Liver (tissue), 3 donors: ENCODE data around the gene RAPGEF6.

ENCODE experiments used
- ATF3 ChIP-seq: IDR thresholded peaks from 2 replicates; pipeline ENCODE4 v1.6.1; 2016; ENCODE audit warnings: antibody characterized with exemption
- HNF4A ChIP-seq, 2 donors: conservative IDR thresholded peaks; 2 replicates each; pipeline ENCODE4 v1.6.1; 2016; ENCODE audit warnings: antibody characterized with exemption in 2 of 2, mild to moderate bottlenecking in 2 of 2
- MAX ChIP-seq: IDR thresholded peaks from 2 replicates; pipeline ENCODE4 v1.6.1; 2016; ENCODE audit warnings: antibody characterized with exemption
- RAD21 ChIP-seq, 2 donors: IDR thresholded peaks; 2 replicates each; pipeline ENCODE4 v1.6.1; 2016; ENCODE audit warnings: antibody characterized with exemption in 2 of 2, mild to moderate bottlenecking in 2 of 2
- RXRA ChIP-seq, 2 donors: IDR thresholded peaks; 2 replicates each; pipeline ENCODE4 v1.6.1; 2017 to 2018; ENCODE audit warnings: antibody characterized with exemption in 2 of 2, mild to moderate bottlenecking in 1 of 2
- SP1 ChIP-seq: IDR thresholded peaks from 2 replicates; pipeline ENCODE4 v1.6.1; 2018; ENCODE audit warnings: antibody characterized with exemption, mild to moderate bottlenecking
- TAF1 ChIP-seq: conservative IDR thresholded peaks from 2 replicates; pipeline ENCODE4 v1.6.1; 2016; ENCODE audit warnings: antibody characterized with exemption, mild to moderate bottlenecking
- YY1 ChIP-seq: IDR thresholded peaks from 2 replicates; pipeline ENCODE4 v1.6.1; 2016; ENCODE audit warnings: antibody characterized with exemption, mild to moderate bottlenecking
- TF ChIP-seq, protein P1 (sequence below): fragments of 150-350 bp; IDR thresholded peaks from 2 replicates; pipeline ENCODE4 v1.5.1; 2017; ENCODE audit warnings: improper control_type of control experiment, low read depth, low read length; ENCODE audit not compliant: missing input control
- TF ChIP-seq, protein P2 (sequence below): IDR thresholded peaks from 2 replicates; pipeline ENCODE4 v1.6.1; 2016; ENCODE audit warnings: antibody characterized with exemption, mild to moderate bottlenecking
- donor health status: healthy.
- donor health status: healthy.

DNA sequence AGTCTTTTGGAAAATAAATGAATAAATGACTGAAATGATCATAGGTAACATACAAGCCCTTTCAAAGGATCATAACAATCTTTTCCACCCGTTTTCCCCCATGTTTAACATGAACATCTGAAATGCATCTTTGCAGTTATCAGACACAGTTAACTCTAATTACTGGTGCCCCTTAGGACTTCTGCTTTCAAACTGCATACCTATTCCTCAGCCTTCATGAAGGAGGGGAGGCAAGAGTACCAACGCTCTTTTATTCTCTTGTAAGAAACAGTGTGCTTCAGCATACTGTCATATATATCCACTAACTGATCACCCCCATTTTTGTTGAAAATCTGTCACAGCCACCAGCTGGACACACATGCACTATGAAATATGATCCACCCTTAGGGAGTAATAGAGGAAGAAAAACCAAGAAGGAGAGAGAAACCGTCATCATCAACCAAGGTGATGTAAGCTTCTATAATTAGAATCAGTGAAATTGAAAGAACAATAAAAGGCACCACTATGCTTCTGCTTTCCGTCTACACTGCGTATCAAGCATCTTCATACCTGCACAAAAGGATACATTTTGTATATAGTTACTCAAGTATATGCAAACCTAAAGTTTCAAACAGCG, 98.7 kb downstream of the RAPGEF6 start:
- TF ChIP-seq YY1, result no peak
- TF ChIP-seq RAD21 (IDR thresholded peaks at IDR 0.05), result no peak
- no peak for TF ChIP-seq HNF4A (conservative IDR thresholded peaks at IDR 0.05)
- TF ChIP-seq, protein P1, sequence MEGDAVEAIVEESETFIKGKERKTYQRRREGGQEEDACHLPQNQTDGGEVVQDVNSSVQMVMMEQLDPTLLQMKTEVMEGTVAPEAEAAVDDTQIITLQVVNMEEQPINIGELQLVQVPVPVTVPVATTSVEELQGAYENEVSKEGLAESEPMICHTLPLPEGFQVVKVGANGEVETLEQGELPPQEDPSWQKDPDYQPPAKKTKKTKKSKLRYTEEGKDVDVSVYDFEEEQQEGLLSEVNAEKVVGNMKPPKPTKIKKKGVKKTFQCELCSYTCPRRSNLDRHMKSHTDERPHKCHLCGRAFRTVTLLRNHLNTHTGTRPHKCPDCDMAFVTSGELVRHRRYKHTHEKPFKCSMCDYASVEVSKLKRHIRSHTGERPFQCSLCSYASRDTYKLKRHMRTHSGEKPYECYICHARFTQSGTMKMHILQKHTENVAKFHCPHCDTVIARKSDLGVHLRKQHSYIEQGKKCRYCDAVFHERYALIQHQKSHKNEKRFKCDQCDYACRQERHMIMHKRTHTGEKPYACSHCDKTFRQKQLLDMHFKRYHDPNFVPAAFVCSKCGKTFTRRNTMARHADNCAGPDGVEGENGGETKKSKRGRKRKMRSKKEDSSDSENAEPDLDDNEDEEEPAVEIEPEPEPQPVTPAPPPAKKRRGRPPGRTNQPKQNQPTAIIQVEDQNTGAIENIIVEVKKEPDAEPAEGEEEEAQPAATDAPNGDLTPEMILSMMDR, result no peak
- TF ChIP-seq TAF1, result no peak
- no peak for TF ChIP-seq ATF3
- no peak for TF ChIP-seq SP1
- no peak for TF ChIP-seq RXRA (IDR thresholded peaks at IDR 0.05)
- TF ChIP-seq, protein P2, sequence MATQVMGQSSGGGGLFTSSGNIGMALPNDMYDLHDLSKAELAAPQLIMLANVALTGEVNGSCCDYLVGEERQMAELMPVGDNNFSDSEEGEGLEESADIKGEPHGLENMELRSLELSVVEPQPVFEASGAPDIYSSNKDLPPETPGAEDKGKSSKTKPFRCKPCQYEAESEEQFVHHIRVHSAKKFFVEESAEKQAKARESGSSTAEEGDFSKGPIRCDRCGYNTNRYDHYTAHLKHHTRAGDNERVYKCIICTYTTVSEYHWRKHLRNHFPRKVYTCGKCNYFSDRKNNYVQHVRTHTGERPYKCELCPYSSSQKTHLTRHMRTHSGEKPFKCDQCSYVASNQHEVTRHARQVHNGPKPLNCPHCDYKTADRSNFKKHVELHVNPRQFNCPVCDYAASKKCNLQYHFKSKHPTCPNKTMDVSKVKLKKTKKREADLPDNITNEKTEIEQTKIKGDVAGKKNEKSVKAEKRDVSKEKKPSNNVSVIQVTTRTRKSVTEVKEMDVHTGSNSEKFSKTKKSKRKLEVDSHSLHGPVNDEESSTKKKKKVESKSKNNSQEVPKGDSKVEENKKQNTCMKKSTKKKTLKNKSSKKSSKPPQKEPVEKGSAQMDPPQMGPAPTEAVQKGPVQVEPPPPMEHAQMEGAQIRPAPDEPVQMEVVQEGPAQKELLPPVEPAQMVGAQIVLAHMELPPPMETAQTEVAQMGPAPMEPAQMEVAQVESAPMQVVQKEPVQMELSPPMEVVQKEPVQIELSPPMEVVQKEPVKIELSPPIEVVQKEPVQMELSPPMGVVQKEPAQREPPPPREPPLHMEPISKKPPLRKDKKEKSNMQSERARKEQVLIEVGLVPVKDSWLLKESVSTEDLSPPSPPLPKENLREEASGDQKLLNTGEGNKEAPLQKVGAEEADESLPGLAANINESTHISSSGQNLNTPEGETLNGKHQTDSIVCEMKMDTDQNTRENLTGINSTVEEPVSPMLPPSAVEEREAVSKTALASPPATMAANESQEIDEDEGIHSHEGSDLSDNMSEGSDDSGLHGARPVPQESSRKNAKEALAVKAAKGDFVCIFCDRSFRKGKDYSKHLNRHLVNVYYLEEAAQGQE, result no peak
- TF ChIP-seq MAX, result no peak
